Measurements from ENCODE around the gene ZYG11B.
"Not testable (repeated sequence)": the region's sequence is repeated elsewhere in the genome, so short reads cannot be mapped to it uniquely, and the experiment has no call there.

The ZYG11B gene

DNA sequence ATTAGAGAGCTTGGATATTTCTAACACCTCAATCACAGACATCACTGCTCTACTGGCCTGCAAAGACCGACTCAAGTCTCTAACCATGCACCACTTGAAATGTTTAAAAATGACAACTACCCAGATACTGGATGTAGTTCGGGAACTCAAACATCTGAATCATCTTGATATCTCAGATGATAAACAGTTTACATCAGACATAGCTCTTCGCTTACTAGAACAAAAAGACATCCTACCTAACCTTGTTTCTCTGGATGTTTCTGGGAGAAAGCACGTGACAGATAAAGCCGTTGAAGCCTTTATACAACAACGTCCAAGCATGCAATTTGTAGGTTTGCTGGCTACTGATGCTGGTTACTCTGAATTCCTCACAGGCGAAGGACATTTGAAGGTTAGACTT lies 45.1 kb downstream of the ZYG11B start:
- no peak for DNase-seq (ENCODE audit: low spot score)
- TF ChIP-seq, protein P1, sequence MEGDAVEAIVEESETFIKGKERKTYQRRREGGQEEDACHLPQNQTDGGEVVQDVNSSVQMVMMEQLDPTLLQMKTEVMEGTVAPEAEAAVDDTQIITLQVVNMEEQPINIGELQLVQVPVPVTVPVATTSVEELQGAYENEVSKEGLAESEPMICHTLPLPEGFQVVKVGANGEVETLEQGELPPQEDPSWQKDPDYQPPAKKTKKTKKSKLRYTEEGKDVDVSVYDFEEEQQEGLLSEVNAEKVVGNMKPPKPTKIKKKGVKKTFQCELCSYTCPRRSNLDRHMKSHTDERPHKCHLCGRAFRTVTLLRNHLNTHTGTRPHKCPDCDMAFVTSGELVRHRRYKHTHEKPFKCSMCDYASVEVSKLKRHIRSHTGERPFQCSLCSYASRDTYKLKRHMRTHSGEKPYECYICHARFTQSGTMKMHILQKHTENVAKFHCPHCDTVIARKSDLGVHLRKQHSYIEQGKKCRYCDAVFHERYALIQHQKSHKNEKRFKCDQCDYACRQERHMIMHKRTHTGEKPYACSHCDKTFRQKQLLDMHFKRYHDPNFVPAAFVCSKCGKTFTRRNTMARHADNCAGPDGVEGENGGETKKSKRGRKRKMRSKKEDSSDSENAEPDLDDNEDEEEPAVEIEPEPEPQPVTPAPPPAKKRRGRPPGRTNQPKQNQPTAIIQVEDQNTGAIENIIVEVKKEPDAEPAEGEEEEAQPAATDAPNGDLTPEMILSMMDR (IDR thresholded peaks at IDR 0.05; ENCODE audit: extremely low read depth, missing control alignments), result no peak

DNA sequence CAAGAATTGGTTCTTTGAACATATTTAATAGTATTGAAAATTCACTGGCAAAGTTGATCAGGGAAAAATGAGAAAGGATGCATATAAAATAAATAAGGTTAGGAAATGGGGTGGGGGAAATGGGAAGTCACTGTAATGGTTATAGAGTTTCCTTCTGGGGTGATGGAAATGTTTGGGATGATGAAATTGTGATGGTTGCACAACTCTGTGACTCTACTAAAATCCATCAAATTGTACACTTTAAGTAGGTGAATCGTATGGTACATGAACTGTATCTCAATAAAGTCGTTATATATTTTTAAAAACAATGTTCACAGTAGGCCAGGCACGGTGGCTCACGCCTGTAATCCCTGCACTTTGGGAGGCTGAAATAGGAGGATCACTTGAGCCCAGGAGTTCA lies 59.9 kb downstream of the ZYG11B start:
- TF ChIP-seq, protein P1 (IDR thresholded peaks at IDR 0.05; ENCODE audit: extremely low read depth, missing control alignments), result no peak
- DNase-seq (ENCODE audit: low spot score), result no peak

DNA sequence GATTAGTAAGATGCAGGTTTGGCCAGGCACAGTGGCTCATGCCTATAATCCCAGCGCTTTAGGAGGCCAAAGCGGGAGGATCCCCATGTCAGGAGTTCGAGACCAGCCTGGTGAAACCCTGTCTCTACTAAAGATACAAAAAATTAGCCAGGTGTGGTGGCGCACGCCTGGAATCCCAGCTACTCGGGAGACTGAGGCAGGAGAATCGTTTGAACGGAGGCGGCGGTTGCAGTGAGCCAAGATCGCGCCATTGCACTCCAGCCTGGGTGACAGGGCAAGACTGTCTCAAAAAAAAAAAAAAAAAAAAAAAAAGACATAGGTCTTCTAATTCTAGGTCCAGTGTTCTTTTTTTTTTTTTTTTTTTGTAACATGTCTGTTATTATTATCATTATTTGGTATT lies 64.2 kb downstream of the ZYG11B start:
- not testable (repeated sequence) for DNase-seq (ENCODE audit: low spot score)

DNA sequence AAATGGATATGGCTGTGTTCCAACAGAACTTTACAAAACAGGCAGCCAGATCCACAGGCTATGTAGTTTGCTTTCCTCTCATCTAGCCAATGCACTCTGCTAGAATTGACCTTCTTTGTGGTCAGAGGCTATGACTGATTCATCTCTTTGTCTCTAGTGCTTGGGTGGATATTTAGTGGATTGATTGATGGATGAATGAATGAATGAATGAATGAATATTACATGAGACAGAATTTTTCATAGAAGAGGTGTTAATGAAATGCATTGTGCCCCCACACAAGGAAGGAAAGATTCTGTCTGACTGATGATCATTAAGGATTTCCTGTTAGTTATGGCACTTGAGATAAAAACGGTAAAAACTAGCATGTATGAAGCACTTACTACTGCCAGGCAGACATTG lies 65.8 kb downstream of the ZYG11B start:
- DNase-seq (ENCODE audit: low spot score), result no peak
- TF ChIP-seq, protein P1 (IDR thresholded peaks at IDR 0.05; ENCODE audit: extremely low read depth, missing control alignments), result no peak

DNA sequence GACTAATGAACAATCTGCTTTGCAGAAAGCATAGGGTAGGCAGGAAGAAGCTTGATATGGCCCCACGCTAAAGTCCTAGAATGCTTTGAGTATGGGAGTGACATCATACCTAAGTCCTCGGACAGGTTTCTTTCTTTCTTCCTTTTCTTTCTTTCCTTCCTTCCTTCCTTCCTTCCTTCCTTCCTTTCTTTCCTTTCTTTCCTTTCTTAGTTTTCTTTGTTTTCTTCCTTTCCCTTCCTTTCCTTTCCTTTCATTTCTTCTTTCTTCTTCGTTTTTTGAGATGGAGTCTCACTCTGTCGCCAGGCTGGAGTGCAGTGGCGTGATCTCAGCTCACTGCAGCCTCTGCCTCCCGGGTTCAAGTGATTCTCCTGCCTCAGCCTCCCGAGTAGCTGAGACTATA lies 67.5 kb downstream of the ZYG11B start:
- DNase-seq (ENCODE audit: low spot score), result not testable (repeated sequence)

DNA sequence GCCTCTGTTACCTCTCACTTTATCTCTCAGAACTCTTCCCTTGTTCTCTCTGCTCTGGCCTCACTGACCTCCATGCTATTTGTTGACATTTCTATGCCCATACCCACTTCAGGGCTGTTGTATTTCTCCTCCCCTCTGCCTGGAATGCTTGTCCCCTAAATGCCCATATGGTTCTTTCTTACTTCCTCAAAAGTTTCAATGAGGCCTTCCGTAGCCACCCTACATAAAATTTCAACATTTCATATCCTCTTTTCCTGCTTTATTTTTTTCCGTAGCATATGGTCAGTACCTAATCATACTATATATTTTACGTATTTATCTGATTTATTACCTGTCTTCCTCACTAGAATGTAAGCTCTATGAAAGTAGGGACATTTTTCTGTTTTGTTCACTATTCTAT lies 69.2 kb downstream of the ZYG11B start:
- TF ChIP-seq, protein P1 (IDR thresholded peaks at IDR 0.05; ENCODE audit: extremely low read depth, missing control alignments), result no peak
- no peak for DNase-seq (ENCODE audit: low spot score)

DNA sequence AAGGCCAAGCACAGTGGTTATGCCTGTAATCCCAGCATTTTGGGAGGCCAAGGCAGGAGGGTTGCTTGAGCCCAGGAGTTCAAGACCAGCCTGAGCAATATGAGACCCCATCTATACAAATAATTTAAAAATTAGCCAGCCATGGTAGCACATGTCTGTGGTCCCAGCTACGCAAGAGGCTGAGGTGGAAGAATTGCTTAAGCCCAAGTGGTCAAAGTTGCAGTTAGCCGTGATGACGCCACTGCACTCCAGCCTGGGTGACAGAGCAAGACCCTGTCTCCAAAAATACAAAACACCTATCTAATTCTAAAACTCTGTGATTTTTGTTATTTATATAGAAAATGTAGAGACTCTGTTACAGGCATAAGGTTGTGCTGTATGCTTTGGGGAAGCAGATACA lies 72.1 kb downstream of the ZYG11B start:
- TF ChIP-seq, protein P1 (IDR thresholded peaks at IDR 0.05; ENCODE audit: extremely low read depth, missing control alignments), result no peak
- no peak for DNase-seq (ENCODE audit: low spot score)

DNA sequence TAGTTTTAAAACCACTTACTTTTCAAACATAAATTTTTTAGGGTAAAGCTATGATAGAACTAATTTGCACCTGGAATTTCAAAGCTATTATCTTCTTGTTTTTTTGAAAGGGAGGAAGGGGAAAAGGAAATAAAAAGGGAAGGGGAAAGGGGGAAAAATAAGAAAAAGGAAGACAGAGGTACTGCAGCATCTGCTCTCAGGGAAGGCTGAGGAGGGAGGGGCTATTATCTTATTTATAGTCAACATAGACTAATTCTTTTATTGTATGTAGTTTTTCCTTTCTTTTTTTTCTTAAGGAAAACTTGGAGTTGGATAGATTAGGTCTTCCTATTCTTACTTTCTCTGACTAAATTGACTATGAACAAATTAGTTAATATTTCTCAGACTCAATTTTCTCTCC lies 74.8 kb downstream of the ZYG11B start:
- TF ChIP-seq, protein P1 (IDR thresholded peaks at IDR 0.05; ENCODE audit: extremely low read depth, missing control alignments), result no peak
- no peak for DNase-seq (ENCODE audit: low spot score)

DNA sequence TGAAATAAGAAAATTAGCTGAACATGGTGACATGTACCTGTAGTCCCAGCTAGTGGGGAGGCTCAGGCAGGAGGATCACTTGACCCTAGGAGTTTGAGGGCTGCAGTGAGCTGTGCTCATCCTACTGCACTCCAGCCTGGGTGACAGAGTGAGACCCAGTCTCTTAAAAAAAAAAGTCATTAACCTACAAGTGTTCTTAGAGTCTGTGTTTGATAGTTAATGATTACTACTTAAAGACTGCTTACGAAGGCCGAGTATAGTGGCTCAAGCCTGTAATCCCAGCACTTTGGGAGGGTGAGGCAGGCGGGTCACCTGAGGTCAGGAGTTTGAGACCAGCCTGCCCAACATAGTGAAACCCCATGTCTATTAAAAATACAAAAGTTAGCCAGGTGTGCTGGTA lies 77.8 kb downstream of the ZYG11B start:
- not testable (repeated sequence) for DNase-seq (ENCODE audit: low spot score)

Data from GM20000 (cell line).